Activated CD4-positive, alpha-beta T cell treated with anti-CD3 and anti-CD28 coated beads for 36 hours (primary cell): ENCODE measurements around the gene WFDC13. TPM values are rescaled to one million over a fixed set of nuclear protein-coding genes. Genes with fewer than 3 reads are reported as not detected.
"Not testable (repeated sequence)": the region's sequence is repeated elsewhere in the genome, so short reads cannot be mapped to it uniquely, and the experiment has no call there.

Source experiments
- ATAC-seq: fragments of 200-7000 bp; cut with Tn5 transposase; one replicate; pipeline ENCODE4 v1.10.0; 2021; ENCODE audit warnings: mild to moderate bottlenecking, moderate library complexity
- CTCF ChIA-PET: fragments of 350-600 bp; sonication (Branson Sonifier 250); formaldehyde crosslinking; loops from one replicate; lab custom pipeline; 2021; ENCODE audit warnings: antibody characterized with exemption; lab: Charles Lee
- POLR2A ChIA-PET: fragments of 350-600 bp; sonication (Branson Sonifier 250); formaldehyde crosslinking; loops from one replicate; lab custom pipeline; 2021; ENCODE audit warnings: antibody characterized with exemption, inconsistent platforms; lab: Charles Lee
- DNase-seq: peaks from one replicate; pipeline ENCODE4 v3.0.0-alpha.2; 2020
- H3K27ac Mint-ChIP-seq: one replicate; pipeline ENCODE4 v1.8.0; 2021; ENCODE audit warnings: mixed read lengths
- H3K27me3 Mint-ChIP-seq: one replicate; pipeline ENCODE4 v1.8.0; 2021; ENCODE audit warnings: mixed read lengths
- H3K36me3 Mint-ChIP-seq: one replicate; pipeline ENCODE4 v1.8.0; 2021; ENCODE audit warnings: low read depth, mixed read lengths
- H3K4me1 Mint-ChIP-seq: one replicate; pipeline ENCODE4 v1.8.0; 2021; ENCODE audit warnings: mixed read lengths
- H3K4me3 Mint-ChIP-seq: one replicate; pipeline ENCODE4 v1.8.0; 2021; ENCODE audit warnings: mild to moderate bottlenecking, moderate library complexity, mixed read lengths
- H3K9me3 Mint-ChIP-seq: one replicate; pipeline ENCODE4 v1.8.0; 2021; ENCODE audit warnings: low read depth, mixed read lengths
- intact Hi-C, 2 experiments: fragments of 100-400 bp; cut with DNase I in 1 of 2; cut with micrococcal nuclease in 1 of 2; formaldehyde crosslinking; loops; one replicate each; pipeline versions ENCODE4 v1.14.2 to v1.15.1; 2022 to 2024; cut with DNase I, micrococcal nuclease
- total RNA-seq, 2 experiments: library from RNA; stranded (reverse); gene quantifications; one replicate each; pipeline ENCODE4 v1.2.3, GENCODE V29; 2021

Gene WFDC13, protein sequence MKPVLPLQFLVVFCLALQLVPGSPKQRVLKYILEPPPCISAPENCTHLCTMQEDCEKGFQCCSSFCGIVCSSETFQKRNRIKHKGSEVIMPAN
- total RNA-seq, result not detected

DNA sequence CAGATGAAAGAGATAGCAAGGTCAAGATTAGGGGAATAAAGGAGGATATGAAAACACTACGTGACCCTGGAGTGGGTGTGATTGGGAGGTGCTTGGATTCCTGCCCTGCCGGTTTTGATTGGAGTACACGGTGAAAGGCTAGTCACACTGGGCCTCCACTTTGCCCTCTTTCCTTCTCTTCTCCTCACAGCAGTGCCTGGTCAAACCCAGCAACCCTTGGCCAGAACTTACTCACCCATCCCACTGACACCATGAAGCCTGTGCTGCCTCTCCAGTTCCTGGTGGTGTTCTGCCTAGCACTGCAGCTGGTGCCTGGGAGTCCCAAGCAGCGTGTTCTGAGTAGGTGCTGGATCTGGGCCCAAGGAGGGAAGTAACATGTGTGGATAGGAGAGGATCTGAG is at the start of gene WFDC13:
TSS of gene WFDC13 (plus strand) at position 166 of the 400 bp plus-strand sequence. CDS start at position 252, 86 bp downstream.
- DNase-seq, result no peak
- H3K27me3 Mint-ChIP-seq, result peaks cover 14% of the 10 kb centered on the region
- ChIA-PET CTCF (no interaction called here), POLR2A (no interaction called here)
- intact Hi-C loops, result no loop called here
- no peaks in the 10 kb centered on the region for H3K36me3 Mint-ChIP-seq
- H3K4me1 Mint-ChIP-seq, result no peaks in the 10 kb centered on the region
- H3K9me3 Mint-ChIP-seq, result no peaks in the 10 kb centered on the region
- no peak within 1 kb of the TSS for H3K4me3 Mint-ChIP-seq
- ATAC-seq, result no peak
- no peak within 1 kb of the TSS for H3K27ac Mint-ChIP-seq

DNA sequence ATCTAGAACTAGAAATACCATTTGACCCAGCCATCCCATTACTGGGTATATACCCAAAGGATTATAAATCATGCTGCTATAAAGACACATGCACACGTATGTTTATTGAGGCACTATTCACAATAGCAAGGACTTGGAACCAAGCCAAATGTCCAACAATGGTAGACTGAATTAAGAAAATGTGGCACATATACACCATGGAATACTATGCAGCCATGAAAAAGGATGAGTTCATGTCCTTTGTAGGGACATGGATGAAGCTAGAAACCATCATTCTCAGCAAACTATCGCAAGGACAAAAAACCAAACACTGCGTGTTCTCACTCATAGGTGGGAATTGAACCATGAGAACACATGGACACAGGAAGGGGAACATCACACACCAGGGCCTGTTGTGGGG is 44.8 kb upstream of the WFDC13 start:
- not testable (repeated sequence) for H3K4me1 Mint-ChIP-seq, H3K27ac Mint-ChIP-seq

DNA sequence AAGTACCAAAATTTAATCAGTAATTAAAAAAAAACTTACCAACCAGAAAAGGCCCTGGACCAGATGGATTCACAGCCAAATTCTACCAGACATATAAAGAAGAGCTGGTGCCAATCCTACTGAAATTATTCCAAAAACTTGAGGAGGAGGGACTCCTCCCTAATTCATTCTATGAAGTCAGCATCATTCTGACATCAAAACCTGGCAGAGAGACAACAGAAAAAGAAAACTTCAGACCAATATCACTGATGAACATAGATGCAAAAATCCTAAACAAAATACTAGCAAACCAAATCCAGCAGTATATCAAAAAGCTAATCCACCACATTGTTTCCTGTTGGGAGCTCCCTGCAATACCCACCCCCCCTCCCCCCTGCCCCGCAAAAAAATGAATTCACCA is 31.7 kb upstream of the WFDC13 start, which contains the start of gene WFDC11:
TSS of gene WFDC11 (minus strand) at position 101 of the 400 bp plus-strand sequence. CDS start 19,639 bp downstream, outside the sequence.
- H3K36me3 Mint-ChIP-seq, result no peaks in the 10 kb centered on the region
- intact Hi-C loops, result no loop called here
- ChIA-PET CTCF (no interaction called here), POLR2A (no interaction called here)
- H3K4me1 Mint-ChIP-seq, result no peaks in the 10 kb centered on the region
- ATAC-seq, result no peak
- no peak for DNase-seq
- peaks cover 2% of the 10 kb centered on the region for H3K9me3 Mint-ChIP-seq
- H3K27me3 Mint-ChIP-seq, result peaks cover 27% of the 10 kb centered on the region
- no peak within 1 kb of the TSS for H3K27ac Mint-ChIP-seq
- no peak within 1 kb of the TSS for H3K4me3 Mint-ChIP-seq

More for the DNA sequence above, 44.8 kb upstream of the WFDC13 start:
- ATAC-seq, POLR2A ChIA-PET, H3K4me3 Mint-ChIP-seq, DNase-seq, H3K27me3 Mint-ChIP-seq, intact Hi-C loops, H3K36me3 Mint-ChIP-seq, H3K9me3 Mint-ChIP-seq: not testable (repeated sequence)
- CTCF ChIA-PET, result interaction anchor here (1.8 kb wide), 1 partner anchor 114 kb away, joined by 6 read pairs; no protein-coding TSS in a partner anchor

DNA sequence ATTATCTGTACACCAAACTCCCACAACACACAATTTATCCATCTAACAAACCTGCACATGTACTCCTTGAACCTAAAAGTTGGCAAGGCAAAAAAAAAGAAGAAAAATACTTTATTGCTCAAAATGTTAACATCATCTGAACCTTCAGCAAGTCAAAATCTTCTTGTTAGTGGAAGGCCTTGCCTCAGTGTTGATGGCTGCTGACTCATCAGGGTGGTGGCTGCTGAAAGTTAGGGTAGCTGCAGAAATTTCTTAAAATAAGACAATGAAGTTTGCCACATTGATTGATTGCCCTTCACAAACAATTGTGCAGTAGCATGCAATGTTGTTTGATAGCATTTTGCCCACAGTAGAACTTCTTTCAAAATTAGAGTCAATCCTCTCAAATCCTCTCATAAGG is 29.1 kb upstream of the WFDC13 start:
- DNase-seq, result no peak
- H3K27me3 Mint-ChIP-seq, result peaks cover 37% of the 10 kb centered on the region

DNA sequence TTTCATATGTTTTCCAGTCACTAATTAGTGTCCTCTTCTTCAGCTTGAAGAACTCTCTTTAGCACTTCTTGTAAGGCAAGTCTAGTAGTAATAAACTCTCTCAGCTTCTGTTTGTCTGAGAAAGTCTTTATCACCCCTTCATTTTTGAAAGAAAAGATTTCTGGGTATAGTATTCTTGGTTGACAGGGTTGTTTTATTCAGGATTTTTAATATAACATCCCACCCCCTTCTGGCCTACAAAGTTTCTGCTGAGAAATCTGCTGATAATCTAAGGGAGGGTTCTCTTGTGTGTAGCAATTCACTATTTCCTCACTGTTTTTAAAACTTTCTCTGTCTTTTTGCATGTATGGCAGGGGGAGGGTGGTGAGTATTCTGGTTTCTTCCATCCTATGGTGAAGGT is 22.2 kb upstream of the WFDC13 start:
- Mint-ChIP-seq H3K36me3 (peaks cover 4% of the 10 kb centered on the region), H3K27ac (no peak overlapping the region), H3K4me1 (no peaks in the 10 kb centered on the region), H3K27me3 (peaks cover 34% of the 10 kb centered on the region), H3K4me3 (no peak overlapping the region), H3K9me3 (peaks cover 16% of the 10 kb centered on the region)
- ATAC-seq (no peak), DNase-seq (no peak)
- intact Hi-C loops, result no loop called here
- POLR2A ChIA-PET, result no interaction called here
- CTCF ChIA-PET, result interaction anchor here (0.6 kb wide), 1 partner anchor 384 kb away, joined by 3 read pairs; no protein-coding TSS in a partner anchor

More for the DNA sequence above, 29.1 kb upstream of the WFDC13 start:
- Mint-ChIP-seq H3K4me3 (no peak overlapping the region), H3K36me3 (no peaks in the 10 kb centered on the region), H3K4me1 (no peaks in the 10 kb centered on the region), H3K27ac (no peak overlapping the region), H3K9me3 (peaks cover 2% of the 10 kb centered on the region)
- POLR2A ChIA-PET, result no interaction called here
- intact Hi-C loops, result no loop called here
- CTCF ChIA-PET, result no interaction called here
- no peak for ATAC-seq

DNA sequence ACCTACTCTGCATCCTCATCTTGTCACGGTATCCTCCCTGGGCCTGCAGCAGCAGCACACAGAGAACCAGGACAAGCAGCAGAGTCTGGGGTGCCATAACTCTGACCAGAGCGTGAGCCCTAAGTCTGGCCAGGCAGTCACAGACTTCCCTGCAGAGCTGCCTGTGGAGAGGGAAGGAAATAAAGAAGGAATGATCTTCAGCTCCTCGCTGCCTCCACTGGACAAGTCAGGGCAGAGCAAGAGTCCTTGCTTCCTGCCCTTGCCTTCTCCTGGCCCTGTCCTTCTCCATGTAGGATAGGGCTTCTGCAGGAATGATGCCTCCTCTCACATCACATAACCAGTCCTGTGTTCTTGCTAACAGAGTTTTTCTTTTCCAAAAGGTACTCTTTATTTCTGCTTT is 15.9 kb upstream of the WFDC13 start:
- no peak overlapping the region for H3K27ac Mint-ChIP-seq
- intact Hi-C loops, result no loop called here
- no peaks in the 10 kb centered on the region for H3K36me3 Mint-ChIP-seq
- H3K4me1 Mint-ChIP-seq, result no peaks in the 10 kb centered on the region
- H3K27me3 Mint-ChIP-seq, result peaks cover 21% of the 10 kb centered on the region
- ATAC-seq, result no peak
- DNase-seq, result no peak
- ChIA-PET POLR2A (no interaction called here), CTCF (interaction anchor here (0.6 kb wide), 1 partner anchor 86 kb away, joined by 4 read pairs; no protein-coding TSS in a partner anchor)
- H3K9me3 Mint-ChIP-seq, result no peaks in the 10 kb centered on the region
- H3K4me3 Mint-ChIP-seq, result no peak overlapping the region

DNA sequence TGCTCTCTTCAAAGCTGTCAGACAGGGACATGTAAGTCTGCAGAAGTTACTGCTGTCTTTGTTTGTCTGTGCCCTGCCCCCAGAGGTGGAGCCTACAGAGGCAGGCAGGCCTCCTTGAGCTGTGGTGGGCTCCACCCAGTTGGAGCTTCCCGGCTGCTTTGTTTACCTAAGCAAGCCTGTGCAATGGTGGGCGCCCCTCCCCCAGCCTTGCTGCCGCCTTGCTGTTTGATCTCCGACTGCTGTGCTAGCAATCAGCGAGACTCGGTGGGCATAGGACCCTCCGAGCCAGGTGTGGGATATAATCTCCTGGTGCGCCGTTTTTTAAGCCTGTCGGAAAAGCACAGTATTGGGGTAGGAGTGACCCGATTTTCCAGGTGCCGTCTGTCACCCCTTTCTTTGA is 8.5 kb upstream of the WFDC13 start:
- POLR2A ChIA-PET, H3K4me3 Mint-ChIP-seq, ATAC-seq, intact Hi-C loops, DNase-seq, H3K9me3 Mint-ChIP-seq, H3K4me1 Mint-ChIP-seq, CTCF ChIA-PET, H3K27ac Mint-ChIP-seq, H3K36me3 Mint-ChIP-seq: not testable (repeated sequence)
- peaks cover 19% of the 10 kb centered on the region for H3K27me3 Mint-ChIP-seq

DNA sequence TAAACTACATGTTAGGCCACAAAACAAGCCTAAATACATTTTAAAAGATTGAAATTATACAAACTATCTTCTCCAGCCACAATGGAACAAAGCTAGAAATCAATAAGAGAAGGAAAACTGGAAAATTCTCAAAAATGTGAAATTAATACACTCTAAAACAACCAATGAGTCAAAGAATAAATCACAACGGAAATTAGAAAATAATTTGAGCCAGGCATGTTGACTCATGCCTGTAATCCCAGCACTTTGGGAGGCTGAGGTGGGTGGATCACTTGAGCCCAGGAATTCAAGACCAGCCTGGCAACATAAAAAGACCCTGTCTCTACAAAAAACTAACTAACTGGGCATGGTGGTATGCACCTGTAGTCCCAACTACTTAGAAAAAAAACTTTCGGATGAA is 6.3 kb upstream of the WFDC13 start:
- no peak for DNase-seq
- no peaks in the 10 kb centered on the region for H3K36me3 Mint-ChIP-seq
- no peak overlapping the region for H3K4me3 Mint-ChIP-seq
- H3K27ac Mint-ChIP-seq, result no peak overlapping the region
- peaks cover 19% of the 10 kb centered on the region for H3K27me3 Mint-ChIP-seq
- no peaks in the 10 kb centered on the region for H3K4me1 Mint-ChIP-seq
- no peak for ATAC-seq
- POLR2A ChIA-PET, result no interaction called here
- CTCF ChIA-PET, result no interaction called here
- H3K9me3 Mint-ChIP-seq, result no peaks in the 10 kb centered on the region
- intact Hi-C loops, result no loop called here

DNA sequence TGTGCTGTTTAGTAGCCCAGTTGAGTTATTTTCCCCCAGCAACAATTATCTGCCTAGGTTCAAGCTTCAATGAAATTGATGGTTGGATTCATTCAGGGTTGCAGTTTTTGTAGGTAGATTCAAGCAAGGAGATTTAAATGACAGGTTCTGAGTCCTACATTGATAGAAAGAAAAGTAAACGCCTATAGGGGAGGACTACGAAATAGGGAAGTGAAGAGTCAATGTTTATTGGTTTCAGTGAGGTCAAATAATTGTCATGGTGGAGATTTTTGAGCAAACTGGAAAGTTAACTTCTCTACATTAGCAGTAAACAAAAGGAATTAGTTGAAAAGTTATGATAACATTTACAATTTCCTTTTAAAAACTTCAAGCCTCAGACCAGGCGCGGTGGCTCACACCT is 734 bp upstream of the WFDC13 start:
- no peak overlapping the region for H3K4me3 Mint-ChIP-seq
- no peak for DNase-seq
- CTCF ChIA-PET, result no interaction called here
- no peaks in the 10 kb centered on the region for H3K36me3 Mint-ChIP-seq
- H3K27ac Mint-ChIP-seq, result no peak overlapping the region
- POLR2A ChIA-PET, result no interaction called here
- no peaks in the 10 kb centered on the region for H3K4me1 Mint-ChIP-seq
- no peaks in the 10 kb centered on the region for H3K9me3 Mint-ChIP-seq
- intact Hi-C loops, result no loop called here
- H3K27me3 Mint-ChIP-seq, result peaks cover 16% of the 10 kb centered on the region
- ATAC-seq, result no peak

DNA sequence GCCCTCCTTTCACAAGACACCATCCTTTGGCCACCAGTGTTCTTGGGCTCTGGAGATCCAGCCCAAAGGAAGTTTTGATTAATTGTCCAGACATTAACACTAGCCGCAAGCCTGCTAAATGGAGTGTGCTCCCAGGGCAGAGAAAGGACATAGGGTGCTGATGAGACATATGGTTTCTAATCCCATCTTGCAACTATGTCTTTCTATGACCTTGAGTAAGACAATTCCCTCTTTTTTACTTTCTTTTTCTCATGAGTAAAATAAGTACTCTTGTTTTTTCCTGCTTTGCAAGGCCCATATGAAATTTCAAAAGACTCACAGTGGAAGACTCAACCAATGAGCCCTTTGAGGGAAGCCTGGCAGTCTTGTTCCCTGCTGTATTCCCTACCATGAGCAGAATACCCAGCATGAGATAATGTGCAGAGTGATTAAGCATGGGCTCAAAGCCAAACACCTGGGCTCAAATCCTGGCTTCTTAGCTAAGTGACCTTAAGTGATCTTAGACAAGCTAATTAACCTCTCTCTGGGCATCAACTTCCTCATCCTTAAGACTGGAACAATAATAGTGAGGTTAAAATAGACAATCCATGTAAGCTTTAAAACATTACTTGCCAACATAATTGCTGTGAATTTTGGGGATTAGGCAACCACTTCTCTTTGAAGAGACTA is 3.3 kb downstream of the WFDC13 start, which contains the start of gene WFDC10B:
TSS of gene WFDC10B (minus strand) at position 51 of the 669 bp plus-strand sequence. CDS start 19,027 bp downstream, outside the sequence.
- no peaks in the 10 kb centered on the region for H3K9me3 Mint-ChIP-seq
- intact Hi-C loops, result no loop called here
- no peak for ATAC-seq
- ChIA-PET CTCF (interaction anchor here (1.1 kb wide), 1 partner anchor 66 kb away, joined by 4 read pairs; no protein-coding TSS in a partner anchor), POLR2A (no interaction called here)
- no peak within 1 kb of the TSS for H3K27ac Mint-ChIP-seq
- DNase-seq, result no peak
- no peak within 1 kb of the TSS for H3K4me3 Mint-ChIP-seq
- H3K4me1 Mint-ChIP-seq, result no peaks in the 10 kb centered on the region
- H3K27me3 Mint-ChIP-seq, result peaks cover 26% of the 10 kb centered on the region
- H3K36me3 Mint-ChIP-seq, result no peaks in the 10 kb centered on the region

DNA sequence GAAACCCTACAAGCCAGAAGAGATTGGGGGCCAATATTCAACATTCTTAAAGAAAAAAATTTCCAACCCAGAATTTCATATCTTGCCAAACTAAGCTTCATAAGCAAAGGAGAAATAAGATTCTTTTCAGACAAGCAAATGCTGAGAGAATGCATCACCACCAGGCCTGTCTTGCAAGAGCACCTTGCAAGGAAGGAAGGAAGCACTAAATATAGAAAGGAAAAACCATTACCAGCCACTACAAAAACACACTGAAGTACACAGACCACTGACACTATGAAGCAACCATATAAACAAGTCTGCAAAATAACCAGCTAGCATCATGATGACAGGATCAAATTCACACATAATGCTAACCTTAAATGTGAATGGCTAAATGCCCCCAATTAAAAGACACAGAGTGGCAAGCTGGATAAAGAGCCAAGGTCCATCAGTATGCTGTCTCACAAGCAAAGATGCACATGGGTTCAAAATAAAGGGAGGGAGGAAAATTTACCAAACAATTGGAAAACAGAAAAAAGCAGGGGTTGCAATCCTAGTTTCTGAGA is 14.4 kb downstream of the WFDC13 start:
- H3K36me3 Mint-ChIP-seq, DNase-seq, H3K4me3 Mint-ChIP-seq, POLR2A ChIA-PET, intact Hi-C loops, H3K9me3 Mint-ChIP-seq, ATAC-seq, H3K4me1 Mint-ChIP-seq, H3K27ac Mint-ChIP-seq: not testable (repeated sequence)
- peaks cover 39% of the 10 kb centered on the region for H3K27me3 Mint-ChIP-seq
- CTCF ChIA-PET, result interaction anchor here (0.5 to 0.6 kb wide), 2 partner anchors 401 to 1133 kb away, joined by 3 read pairs; no protein-coding TSS in a partner anchor

DNA sequence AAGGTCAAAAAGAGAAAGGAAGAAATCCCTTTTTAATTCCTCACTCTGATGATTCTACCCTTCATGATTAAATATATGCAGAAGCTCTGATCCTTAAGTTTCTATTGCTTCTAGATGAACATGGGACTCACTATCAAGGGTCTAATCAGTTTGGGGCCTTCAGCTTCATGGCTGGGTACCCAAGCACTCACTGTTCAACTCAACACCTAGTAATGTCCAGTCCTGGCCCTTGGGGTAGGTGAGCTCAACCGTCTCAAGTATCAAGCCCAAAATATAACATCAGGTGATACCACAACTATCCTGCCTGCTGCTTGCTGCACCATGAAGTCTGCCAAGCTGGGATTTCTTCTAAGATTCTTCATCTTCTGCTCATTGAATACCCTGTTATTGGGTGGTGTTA is 20.2 kb downstream of the WFDC13 start, which contains the start of gene SPINT4:
TSS of gene SPINT4 (plus strand) at position 301 of the 400 bp plus-strand sequence. CDS start at position 322, 21 bp downstream.
- DNase-seq (no peak), ATAC-seq (no peak)
- POLR2A ChIA-PET, result no interaction called here
- intact Hi-C loops, result no loop called here
- Mint-ChIP-seq H3K36me3 (no peaks in the 10 kb centered on the region), H3K4me1 (peaks cover 3% of the 10 kb centered on the region), H3K27me3 (peaks cover 45% of the 10 kb centered on the region), H3K27ac (no peak within 1 kb of the TSS), H3K9me3 (peaks cover 3% of the 10 kb centered on the region), H3K4me3 (no peak within 1 kb of the TSS)
- CTCF ChIA-PET, result no interaction called here
